GM23338 (cell line): ENCODE results near the gene IKBKE. TPM values are rescaled to one million over a fixed set of nuclear protein-coding genes. Genes with fewer than 3 reads are reported as not detected.

Source experiments
- ATAC-seq: fragments of 200-7000 bp; cut with Tn5 transposase; 3 replicates; pipeline ENCODE4 v1.9.1; 2020
- DNase-seq: peaks from one replicate; pipeline ENCODE4 v3.0.0-alpha.2; 2015; ENCODE audit warnings: low spot score
- H2AFZ ChIP-seq: fragments of 200-600 bp; sonication (generic); 2 replicates; pipeline ENCODE4 v1.8.0; 2016; ENCODE audit warnings: antibody characterized with exemption, mild to moderate bottlenecking, moderate library complexity
- H3F3A ChIP-seq: fragments of 200-600 bp; sonication (generic); replicated peaks from 2 replicates; pipeline ENCODE4 v1.8.0; 2017; ENCODE audit warnings: antibody characterized with exemption, mixed run types, low read depth
- H3K27ac ChIP-seq: fragments of 200-600 bp; sonication (generic); 2 replicates; pipeline ENCODE4 v1.6.1; 2016; ENCODE audit warnings: low read depth
- H3K27me3 ChIP-seq: fragments of 200-600 bp; sonication (generic); 2 replicates; pipeline ENCODE4 v1.8.0; 2016; ENCODE audit warnings: mild to moderate bottlenecking, mixed run types, moderate library complexity; ENCODE audit not compliant: insufficient read depth
- H3K36me3 ChIP-seq: fragments of 200-600 bp; sonication (generic); 2 replicates; pipeline ENCODE4 v1.8.0; 2016; ENCODE audit warnings: mild to moderate bottlenecking; ENCODE audit not compliant: insufficient read depth
- H3K4me1 ChIP-seq: fragments of 200-600 bp; sonication (generic); 2 replicates; pipeline ENCODE4 v1.8.0; 2016; ENCODE audit warnings: mild to moderate bottlenecking, moderate library complexity; ENCODE audit not compliant: insufficient read depth
- H3K4me2 ChIP-seq: fragments of 200-600 bp; sonication (generic); 2 replicates; pipeline ENCODE4 v1.7.1; 2017; ENCODE audit warnings: mixed run types
- H3K4me3 ChIP-seq: fragments of 200-600 bp; sonication (generic); 2 replicates; pipeline ENCODE4 v1.6.1; 2016; ENCODE audit warnings: mixed run types
- H3K79me2 ChIP-seq: fragments of 200-600 bp; sonication (generic); replicated peaks from 2 replicates; pipeline ENCODE4 v1.8.0; 2017; ENCODE audit warnings: mild to moderate bottlenecking; ENCODE audit not compliant: insufficient read depth
- H3K9me2 ChIP-seq: fragments of 200-600 bp; sonication (generic); 2 replicates; pipeline ENCODE4 v1.8.0; 2017; ENCODE audit not compliant: insufficient read depth
- H4K20me1 ChIP-seq: fragments of 200-600 bp; sonication (generic); replicated peaks from 2 replicates; pipeline ENCODE4 v1.8.0; 2017; ENCODE audit warnings: mild to moderate bottlenecking; ENCODE audit not compliant: insufficient read depth
- H3K27ac Mint-ChIP-seq: 2 replicates; pipeline ENCODE4 v1.8.0; 2020; ENCODE audit warnings: inconsistent platforms, mild to moderate bottlenecking, moderate library complexity, mixed read lengths
- H3K27me3 Mint-ChIP-seq: 3 replicates; pipeline ENCODE4 v1.8.0; 2022; ENCODE audit warnings: low read depth, mild to moderate bottlenecking, moderate library complexity, mixed read lengths, inconsistent platforms; ENCODE audit not compliant: insufficient read depth, poor library complexity
- H3K36me3 Mint-ChIP-seq: 3 replicates; pipeline ENCODE4 v1.8.0; 2021; ENCODE audit warnings: low read depth, mild to moderate bottlenecking, inconsistent platforms, moderate library complexity, mixed read lengths
- H3K4me1 Mint-ChIP-seq: 3 replicates; pipeline ENCODE4 v1.8.0; 2020; ENCODE audit warnings: mild to moderate bottlenecking, inconsistent platforms, mixed read lengths
- H3K4me3 Mint-ChIP-seq: 3 replicates; pipeline ENCODE4 v1.8.0; 2021; ENCODE audit warnings: moderate library complexity, mild to moderate bottlenecking, inconsistent platforms, mixed read lengths
- H3K9me3 Mint-ChIP-seq: 3 replicates; pipeline ENCODE4 v1.8.0; 2020; ENCODE audit warnings: moderate library complexity, mild to moderate bottlenecking, inconsistent platforms, mixed read lengths
- CREB1 ChIP-seq: fragments of 250-450 bp; sonication (Bioruptor Pico); IDR thresholded peaks from 2 replicates; pipeline ENCODE4 v1.5.0; 2020; ENCODE audit warnings: low read depth, mild to moderate bottlenecking, moderate library complexity
- EZH2 ChIP-seq: fragments of 200-600 bp; sonication (generic); IDR thresholded peaks from one replicate; pipeline ENCODE4 v1.8.0; 2017; ENCODE audit warnings: antibody characterized with exemption, mild to moderate bottlenecking, low read depth; ENCODE audit not compliant: unreplicated experiment
- NANOG ChIP-seq: IDR thresholded peaks from 2 replicates; pipeline ENCODE4 v1.6.1; 2016; ENCODE audit warnings: antibody characterized with exemption, borderline replicate concordance
- POLR2AphosphoS5 ChIP-seq: IDR thresholded peaks from 2 replicates; pipeline ENCODE4 v1.6.1; 2016; ENCODE audit warnings: antibody characterized with exemption, low read depth
- STAT1 ChIP-seq: IDR thresholded peaks from one replicate; pipeline ENCODE4 v1.6.1; 2016; ENCODE audit warnings: antibody characterized with exemption; ENCODE audit not compliant: unreplicated experiment
- polyA plus RNA-seq: library from polyadenylated mRNA; unstranded; fragments of >200 nt; fragmentation: Nextera tagmentation; extraction: Ambion mirVana; gene quantifications from 2 replicates; pipeline ENCODE4 v1.2.1, GENCODE V29; 2016
- total RNA-seq: library from RNA; depleted of rRNA; stranded (reverse); fragments of >200 nt; shearing (Covaris generic); gene quantifications from 2 replicates; pipeline ENCODE4 v1.2.3, GENCODE V29; 2014
- TF ChIP-seq, protein P1 (sequence below): fragments of 250-450 bp; sonication (Bioruptor Pico); IDR thresholded peaks from 2 replicates; pipeline ENCODE4 v1.5.0; 2020; ENCODE audit warnings: mild to moderate bottlenecking, moderate library complexity

IKBKE gene
- total and polyA plus RNA-seq, 2 experiments from 2014 or later = 4.8 to 11.1 TPM

DNA sequence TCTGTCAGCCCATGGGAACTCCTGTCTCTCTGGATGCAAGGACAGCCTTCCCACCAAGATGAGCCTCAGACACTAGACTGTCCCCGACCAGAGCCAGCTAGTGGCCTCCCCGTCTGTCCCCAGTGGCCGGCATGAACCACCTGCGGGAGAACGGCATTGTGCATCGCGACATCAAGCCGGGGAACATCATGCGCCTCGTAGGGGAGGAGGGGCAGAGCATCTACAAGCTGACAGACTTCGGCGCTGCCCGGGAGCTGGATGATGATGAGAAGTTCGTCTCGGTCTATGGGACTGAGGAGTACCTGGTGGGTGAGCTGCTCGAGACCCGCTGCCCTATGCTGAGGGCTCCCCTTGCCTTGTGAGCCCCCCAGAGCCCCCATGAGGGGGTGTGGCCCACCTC, 5.8 kb downstream of the IKBKE start (continued):
- no peak for TF ChIP-seq EZH2

DNA sequence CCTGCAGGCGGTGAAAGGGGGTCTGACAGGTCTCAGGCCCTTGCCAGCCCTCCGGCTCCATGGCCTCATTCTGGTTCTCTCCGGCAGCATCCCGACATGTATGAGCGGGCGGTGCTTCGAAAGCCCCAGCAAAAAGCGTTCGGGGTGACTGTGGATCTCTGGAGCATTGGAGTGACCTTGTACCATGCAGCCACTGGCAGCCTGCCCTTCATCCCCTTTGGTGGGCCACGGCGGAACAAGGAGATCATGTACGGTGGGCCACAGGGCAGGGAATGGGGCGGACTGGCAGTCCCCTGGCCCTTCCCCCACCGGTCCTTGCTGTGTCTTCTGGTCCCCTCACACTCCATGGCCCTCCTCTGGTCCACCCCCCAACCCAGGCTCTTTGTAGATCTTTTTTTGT, 6.3 kb downstream of the IKBKE start:
- H3K4me3 Mint-ChIP-seq = no peak overlapping the region
- ATAC-seq (no peak), DNase-seq (no peak)
- Histone ChIP-seq H3K27me3 (no peaks in the 10 kb centered on the region), H3K4me3 (no peak overlapping the region), H3K4me1 (peaks cover 14% of the 10 kb centered on the region), H3K9me2 (no peaks in the 10 kb centered on the region), H3F3A (no peaks in the 10 kb centered on the region), H3K27ac (no peak overlapping the region), H3K4me2 (no peak overlapping the region), H3K36me3 (no peaks in the 10 kb centered on the region; the same call in 1 of the 2 replicates), H2AFZ (no peak overlapping the region), H4K20me1 (no peaks in the 10 kb centered on the region), H3K79me2 (no peaks in the 10 kb centered on the region)
- H3K9me3 Mint-ChIP-seq = no peaks in the 10 kb centered on the region; the same call in 2 of the 3 replicates
- H3K36me3 Mint-ChIP-seq = peaks cover 38% of the 10 kb centered on the region
- peaks cover 23% of the 10 kb centered on the region for H3K4me1 Mint-ChIP-seq
- no peak overlapping the region for H3K27ac Mint-ChIP-seq
- H3K27me3 Mint-ChIP-seq = peaks cover 10% of the 10 kb centered on the region
- TF ChIP-seq NANOG = no peak
- TF ChIP-seq, protein P1, sequence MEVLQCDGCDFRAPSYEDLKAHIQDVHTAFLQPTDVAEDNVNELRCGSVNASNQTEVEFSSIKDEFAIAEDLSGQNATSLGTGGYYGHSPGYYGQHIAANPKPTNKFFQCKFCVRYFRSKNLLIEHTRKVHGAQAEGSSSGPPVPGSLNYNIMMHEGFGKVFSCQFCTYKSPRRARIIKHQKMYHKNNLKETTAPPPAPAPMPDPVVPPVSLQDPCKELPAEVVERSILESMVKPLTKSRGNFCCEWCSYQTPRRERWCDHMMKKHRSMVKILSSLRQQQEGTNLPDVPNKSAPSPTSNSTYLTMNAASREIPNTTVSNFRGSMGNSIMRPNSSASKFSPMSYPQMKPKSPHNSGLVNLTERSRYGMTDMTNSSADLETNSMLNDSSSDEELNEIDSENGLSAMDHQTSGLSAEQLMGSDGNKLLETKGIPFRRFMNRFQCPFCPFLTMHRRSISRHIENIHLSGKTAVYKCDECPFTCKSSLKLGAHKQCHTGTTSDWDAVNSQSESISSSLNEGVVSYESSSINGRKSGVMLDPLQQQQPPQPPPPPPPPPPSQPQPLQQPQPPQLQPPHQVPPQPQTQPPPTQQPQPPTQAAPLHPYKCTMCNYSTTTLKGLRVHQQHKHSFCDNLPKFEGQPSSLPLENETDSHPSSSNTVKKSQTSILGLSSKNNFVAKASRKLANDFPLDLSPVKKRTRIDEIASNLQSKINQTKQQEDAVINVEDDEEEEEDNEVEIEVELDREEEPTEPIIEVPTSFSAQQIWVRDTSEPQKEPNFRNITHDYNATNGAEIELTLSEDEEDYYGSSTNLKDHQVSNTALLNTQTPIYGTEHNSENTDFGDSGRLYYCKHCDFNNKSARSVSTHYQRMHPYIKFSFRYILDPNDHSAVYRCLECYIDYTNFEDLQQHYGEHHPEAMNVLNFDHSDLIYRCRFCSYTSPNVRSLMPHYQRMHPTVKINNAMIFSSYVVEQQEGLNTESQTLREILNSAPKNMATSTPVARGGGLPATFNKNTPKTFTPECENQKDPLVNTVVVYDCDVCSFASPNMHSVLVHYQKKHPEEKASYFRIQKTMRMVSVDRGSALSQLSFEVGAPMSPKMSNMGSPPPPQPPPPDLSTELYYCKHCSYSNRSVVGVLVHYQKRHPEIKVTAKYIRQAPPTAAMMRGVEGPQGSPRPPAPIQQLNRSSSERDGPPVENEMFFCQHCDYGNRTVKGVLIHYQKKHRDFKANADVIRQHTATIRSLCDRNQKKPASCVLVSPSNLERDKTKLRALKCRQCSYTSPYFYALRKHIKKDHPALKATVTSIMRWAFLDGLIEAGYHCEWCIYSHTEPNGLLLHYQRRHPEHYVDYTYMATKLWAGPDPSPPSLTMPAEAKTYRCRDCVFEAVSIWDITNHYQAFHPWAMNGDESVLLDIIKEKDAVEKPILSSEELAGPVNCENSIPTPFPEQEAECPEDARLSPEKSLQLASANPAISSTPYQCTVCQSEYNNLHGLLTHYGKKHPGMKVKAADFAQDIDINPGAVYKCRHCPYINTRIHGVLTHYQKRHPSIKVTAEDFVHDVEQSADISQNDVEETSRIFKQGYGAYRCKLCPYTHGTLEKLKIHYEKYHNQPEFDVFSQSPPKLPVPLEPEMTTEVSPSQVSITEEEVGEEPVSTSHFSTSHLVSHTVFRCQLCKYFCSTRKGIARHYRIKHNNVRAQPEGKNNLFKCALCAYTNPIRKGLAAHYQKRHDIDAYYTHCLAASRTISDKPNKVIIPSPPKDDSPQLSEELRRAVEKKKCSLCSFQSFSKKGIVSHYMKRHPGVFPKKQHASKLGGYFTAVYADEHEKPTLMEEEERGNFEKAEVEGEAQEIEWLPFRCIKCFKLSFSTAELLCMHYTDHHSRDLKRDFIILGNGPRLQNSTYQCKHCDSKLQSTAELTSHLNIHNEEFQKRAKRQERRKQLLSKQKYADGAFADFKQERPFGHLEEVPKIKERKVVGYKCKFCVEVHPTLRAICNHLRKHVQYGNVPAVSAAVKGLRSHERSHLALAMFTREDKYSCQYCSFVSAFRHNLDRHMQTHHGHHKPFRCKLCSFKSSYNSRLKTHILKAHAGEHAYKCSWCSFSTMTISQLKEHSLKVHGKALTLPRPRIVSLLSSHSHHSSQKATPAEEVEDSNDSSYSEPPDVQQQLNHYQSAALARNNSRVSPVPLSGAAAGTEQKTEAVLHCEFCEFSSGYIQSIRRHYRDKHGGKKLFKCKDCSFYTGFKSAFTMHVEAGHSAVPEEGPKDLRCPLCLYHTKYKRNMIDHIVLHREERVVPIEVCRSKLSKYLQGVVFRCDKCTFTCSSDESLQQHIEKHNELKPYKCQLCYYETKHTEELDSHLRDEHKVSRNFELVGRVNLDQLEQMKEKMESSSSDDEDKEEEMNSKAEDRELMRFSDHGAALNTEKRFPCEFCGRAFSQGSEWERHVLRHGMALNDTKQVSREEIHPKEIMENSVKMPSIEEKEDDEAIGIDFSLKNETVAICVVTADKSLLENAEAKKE = no peak

DNA sequence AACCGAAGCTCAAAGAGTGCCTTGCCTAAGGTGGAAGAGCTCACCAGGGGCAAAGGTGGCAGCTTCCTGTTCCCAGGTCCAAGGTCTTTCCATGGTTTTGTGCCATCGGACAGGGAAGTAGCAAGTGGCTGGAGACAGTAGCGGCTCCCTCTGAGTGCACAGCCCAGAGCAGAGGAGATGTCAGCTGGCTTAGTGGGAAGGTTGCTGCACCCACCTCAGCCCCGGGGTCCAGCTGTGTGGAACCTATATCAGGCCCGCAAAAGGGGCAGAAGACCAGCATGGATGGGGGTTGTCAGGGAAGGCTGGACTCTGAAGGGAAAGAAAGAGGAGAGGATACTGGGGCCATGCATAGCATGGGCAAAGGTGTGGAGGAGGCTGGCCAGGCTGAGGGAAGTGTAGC, 6.8 kb downstream of the IKBKE start:
- DNase-seq (no peak), ATAC-seq (no peak)
- Histone ChIP-seq H3K36me3 (no peaks in the 10 kb centered on the region; the same call in 1 of the 2 replicates), H3K79me2 (no peaks in the 10 kb centered on the region), H3K4me2 (no peak overlapping the region), H3K4me3 (no peak overlapping the region), H2AFZ (no peak overlapping the region), H3K27ac (no peak overlapping the region), H3F3A (no peaks in the 10 kb centered on the region), H3K9me2 (no peaks in the 10 kb centered on the region), H3K4me1 (peaks cover 9% of the 10 kb centered on the region), H4K20me1 (no peaks in the 10 kb centered on the region), H3K27me3 (no peaks in the 10 kb centered on the region)
- Mint-ChIP-seq H3K27me3 (peaks cover 10% of the 10 kb centered on the region), H3K27ac (no peak overlapping the region), H3K36me3 (peaks cover 38% of the 10 kb centered on the region), H3K9me3 (no peaks in the 10 kb centered on the region; the same call in 2 of the 3 replicates), H3K4me3 (no peak overlapping the region; the same call in 2 of the 3 replicates), H3K4me1 (peaks cover 18% of the 10 kb centered on the region)
- no peak for TF ChIP-seq POLR2AphosphoS5
- no peak for TF ChIP-seq CREB1
- no peak for TF ChIP-seq STAT1
